ENCODE data around the gene NKX1-1.

NKX1-1 gene

GRCh38 chr4:1416051-1416947 is 10.1 kb upstream of the NKX1-1 start:
- DNase-seq: no peak

DNA sequence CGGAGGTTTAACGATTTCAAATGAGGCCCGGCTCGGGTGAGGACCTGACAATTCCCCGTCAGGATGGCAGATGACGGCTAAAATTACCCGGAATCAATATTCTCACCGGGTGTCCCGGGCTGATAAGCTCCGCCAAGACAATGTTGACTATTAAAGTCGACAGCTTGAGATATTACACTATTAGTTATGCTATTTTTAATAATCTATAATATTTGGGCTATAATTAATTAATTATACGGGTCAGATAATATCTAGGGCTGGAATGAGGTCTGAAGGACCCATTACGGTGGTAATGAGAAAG is 9.4 kb upstream of the NKX1-1 start:
- no peak for DNase-seq

- no peak for DNase-seq
Observed at GRCh38 chr4:1414831-1415680, 8.8 kb upstream of the NKX1-1 start.

DNA sequence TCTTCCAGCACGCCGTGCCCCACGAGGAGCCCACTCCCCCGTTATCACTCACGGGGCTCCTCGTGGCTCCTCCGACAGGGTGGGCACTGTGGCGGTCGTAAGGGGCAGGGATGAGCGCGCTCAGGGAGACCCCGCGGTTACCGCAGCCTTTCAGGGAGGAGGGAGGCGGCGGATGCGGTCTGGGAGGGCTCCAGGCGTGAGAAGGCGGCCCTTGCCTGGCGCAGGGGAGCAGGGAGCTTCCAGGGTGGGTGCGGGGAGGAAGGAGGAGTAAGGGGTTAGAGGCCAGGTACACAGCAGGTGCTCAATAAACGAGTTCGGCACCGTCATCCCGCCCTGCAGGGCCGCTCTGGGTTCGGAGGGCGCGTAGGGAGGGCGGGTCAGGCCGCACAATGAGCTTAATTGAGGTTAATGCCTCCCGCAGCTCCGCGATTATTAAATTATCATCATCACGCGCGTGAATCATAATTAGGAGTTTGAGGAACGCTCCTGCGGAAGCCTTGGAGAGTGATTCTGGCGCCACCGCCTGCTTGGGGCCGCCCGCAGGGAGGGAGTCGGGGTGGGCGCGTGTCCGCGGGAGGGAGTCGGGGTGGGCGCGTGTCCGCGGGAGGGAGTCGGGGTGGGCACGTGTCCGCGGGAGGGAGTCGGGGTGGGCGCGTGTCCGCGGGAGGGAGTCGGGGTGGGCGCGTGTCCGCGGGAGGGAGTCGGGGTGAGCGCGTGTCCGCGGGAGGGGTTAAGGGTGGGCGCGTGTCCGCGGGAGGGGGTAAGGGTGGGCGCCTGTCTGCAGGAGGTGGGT is 7.6 kb upstream of the NKX1-1 start:
- no peak for DNase-seq

DNA sequence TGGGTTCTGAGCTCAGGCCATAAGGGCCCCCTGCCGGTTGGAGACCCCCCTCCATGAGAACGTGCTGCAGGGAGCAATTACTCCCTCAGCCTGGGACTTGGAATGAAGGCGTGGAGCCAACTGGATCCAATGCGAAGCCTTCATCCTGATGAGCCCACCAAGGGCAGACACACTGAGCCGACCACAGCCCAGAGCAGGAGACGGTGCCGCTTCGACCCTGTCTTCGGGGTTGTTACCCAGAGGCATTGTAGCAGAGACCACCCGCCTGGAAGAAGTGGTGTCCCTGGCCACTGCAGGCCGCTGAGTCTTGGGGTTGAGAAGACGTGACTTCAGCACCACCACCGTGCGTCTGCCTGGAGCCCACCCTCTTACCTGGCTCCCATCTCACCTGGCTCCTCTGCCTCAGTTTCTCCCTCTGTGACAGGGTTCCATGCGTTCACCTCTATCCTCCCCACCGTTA is 7.0 kb upstream of the NKX1-1 start:
- no peak for DNase-seq

GRCh38 chr4:1412376-1413203 is 6.3 kb upstream of the NKX1-1 start:
- no peak for DNase-seq

- no peak for DNase-seq
Observed at GRCh38 chr4:1411436-1412375, 5.5 kb upstream of the NKX1-1 start.

DNA sequence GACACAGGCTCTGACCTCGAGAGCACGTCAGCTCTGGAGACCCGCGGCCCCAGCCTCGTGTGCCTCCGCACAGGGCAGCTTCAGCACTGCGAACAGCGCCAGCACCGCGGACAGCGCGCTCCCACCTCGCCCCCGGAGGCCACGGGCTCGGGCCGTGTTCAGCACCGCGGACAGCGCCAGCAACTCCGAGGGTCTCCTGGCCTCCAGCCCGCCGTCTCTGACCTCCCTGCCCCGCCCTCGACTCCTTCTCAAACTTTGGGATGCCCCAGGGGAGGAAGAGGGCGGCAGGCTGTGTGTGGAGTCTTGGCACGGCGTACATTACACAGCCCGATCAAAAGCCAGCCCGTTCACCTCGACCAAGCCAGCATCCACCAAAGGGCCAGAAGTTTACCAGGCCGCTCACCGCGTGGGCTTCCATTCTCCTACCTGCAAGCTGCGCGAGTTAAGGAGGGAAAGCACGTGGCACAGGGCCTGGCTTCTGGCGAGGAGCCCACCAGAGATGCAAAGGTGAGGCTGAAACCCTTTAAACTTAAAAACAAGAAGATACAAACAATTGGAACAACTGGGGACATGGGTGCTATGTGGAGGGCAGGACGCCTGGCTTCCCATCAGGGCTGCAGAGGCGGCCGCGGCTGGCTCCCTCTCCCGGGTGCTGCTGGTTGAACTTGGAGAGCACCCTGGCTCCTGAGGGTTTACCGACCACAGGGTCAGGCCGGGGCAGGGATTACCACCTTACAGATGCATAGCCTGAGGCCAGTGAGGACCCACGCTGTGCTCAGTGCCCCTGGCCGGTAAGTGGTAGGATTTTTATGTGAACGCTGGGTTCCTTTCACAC is 4.5 kb upstream of the NKX1-1 start:
- DNase-seq: peak; percentile 45

DNA sequence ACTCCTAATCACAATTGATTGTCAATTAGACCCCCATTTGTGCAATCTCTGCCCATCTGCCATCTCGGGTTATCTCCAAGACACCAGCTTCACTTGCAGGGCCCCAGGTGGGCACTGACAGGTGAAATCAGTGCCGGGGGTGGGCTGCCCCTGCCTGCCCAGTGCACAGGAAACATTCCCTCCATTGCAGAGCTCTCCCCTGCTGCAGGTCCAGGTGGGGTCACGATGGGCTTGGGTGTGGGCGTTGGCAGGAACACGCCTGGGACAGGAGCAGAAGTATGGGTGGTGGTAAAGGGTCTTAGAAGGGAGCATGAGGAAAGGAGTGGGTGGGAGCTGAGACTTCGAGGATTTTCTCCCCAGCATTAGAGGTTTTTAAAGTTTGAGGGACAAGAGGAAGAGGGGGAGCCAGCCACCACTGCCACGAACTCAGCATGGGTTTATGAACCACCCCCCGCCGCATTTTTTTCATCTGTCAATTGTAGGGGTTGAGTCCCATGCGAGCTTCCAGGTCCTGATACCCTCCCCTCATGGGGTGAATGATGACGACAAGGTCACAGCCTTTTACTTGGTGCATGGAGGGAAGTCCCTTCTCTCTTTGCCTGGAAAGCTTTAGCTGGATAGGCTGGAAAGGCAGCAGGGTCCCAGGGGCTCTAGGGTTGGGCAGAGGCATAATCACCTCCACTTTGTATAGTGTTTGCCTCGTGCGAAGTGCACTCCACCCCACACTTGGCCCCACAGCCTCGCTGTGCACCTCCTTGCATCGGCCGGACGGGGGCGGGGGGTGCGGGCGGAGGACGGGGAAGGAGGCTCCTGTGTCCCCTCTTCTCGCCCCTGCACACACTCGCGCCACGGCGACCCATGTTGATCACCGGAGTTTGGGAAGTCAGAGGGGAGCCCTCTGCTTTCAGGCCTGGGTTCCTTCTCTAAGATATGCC is 3.5 kb upstream of the NKX1-1 start:
- no peak for DNase-seq

- DNase-seq: no peak
Observed at GRCh38 chr4:1409079-1409478, 2.8 kb upstream of the NKX1-1 start.

DNA sequence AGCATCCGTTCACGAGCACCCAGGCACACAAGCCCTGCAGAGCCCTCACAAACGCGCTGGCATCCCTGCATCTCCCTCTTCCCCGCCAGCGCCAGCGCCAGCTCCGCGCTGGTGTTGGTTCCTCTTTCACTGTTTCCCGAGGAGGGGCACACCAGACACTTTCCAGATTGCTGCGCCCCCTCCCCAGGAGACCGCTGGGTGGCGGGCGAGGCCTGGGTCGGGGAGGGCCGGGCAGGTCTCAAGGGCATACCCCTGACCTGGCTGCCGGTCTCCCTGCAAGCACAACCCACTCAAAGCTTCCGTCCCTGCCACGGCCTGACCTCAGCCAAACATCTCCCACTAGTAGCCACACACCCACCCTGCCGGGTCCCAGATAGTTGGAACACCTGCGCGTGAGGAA is 2.2 kb upstream of the NKX1-1 start:
- no peak for DNase-seq

- no peak for DNase-seq
Observed at GRCh38 chr4:1407657-1408333, 1.6 kb upstream of the NKX1-1 start.

GRCh38 chr4:1406981-1407656 is 877 bp upstream of the NKX1-1 start:
- no peak for DNase-seq

- no peak for DNase-seq
Observed at GRCh38 chr4:1405636-1406393, 427 bp downstream of the NKX1-1 start.

- DNase-seq: no peak
Observed at GRCh38 chr4:1405254-1405635, 997 bp downstream of the NKX1-1 start.

GRCh38 chr4:1404573-1405253 is 1.5 kb downstream of the NKX1-1 start:
- DNase-seq: no peak

All from activated CD4-positive, alpha-beta T cell treated with anti-CD3 and anti-CD28 coated beads, Interleukin-2, amount 50 U/mL, for 1 hour (primary cell).